H9 (cell line): ENCODE results near the gene CCS. TPM values are rescaled to one million over a fixed set of nuclear protein-coding genes. Genes with fewer than 3 reads are reported as not detected.

ENCODE experiments used
- DNase-seq: peaks from one replicate; pipeline ENCODE4 v3.0.0-alpha.2; 2017
- H2AFZ ChIP-seq: one replicate; pipeline ENCODE4 v1.6.1; 2013; ENCODE audit warnings: mild to moderate bottlenecking, low read length, control low read depth, moderate library complexity
- H2AK5ac ChIP-seq: 2 replicates; pipeline ENCODE4 v1.6.1; 2013; ENCODE audit warnings: low read length, control low read depth, mixed read lengths; ENCODE audit not compliant: insufficient read length
- H2BK120ac ChIP-seq: one replicate; pipeline ENCODE4 v1.6.1; 2013; ENCODE audit warnings: low read depth, mild to moderate bottlenecking, low read length, control low read depth, inconsistent platforms; ENCODE audit not compliant: poor library complexity, severe bottlenecking
- H2BK12ac ChIP-seq: 2 replicates; pipeline ENCODE4 v1.6.1; 2013; ENCODE audit warnings: low read length, control low read depth, mixed read lengths, low read depth; ENCODE audit not compliant: insufficient read length
- H2BK15ac ChIP-seq: 2 replicates; pipeline ENCODE4 v1.6.1; 2013; ENCODE audit warnings: low read depth, low read length, control low read depth
- H2BK20ac ChIP-seq: one replicate; pipeline ENCODE4 v1.6.1; 2013; ENCODE audit warnings: low read depth, mild to moderate bottlenecking, low read length, control low read depth, inconsistent platforms; ENCODE audit not compliant: poor library complexity, severe bottlenecking
- H2BK5ac ChIP-seq: 2 replicates; pipeline ENCODE4 v1.6.1; 2013; ENCODE audit warnings: low read length, control low read depth, mixed read lengths; ENCODE audit not compliant: insufficient read length
- H3K14ac ChIP-seq: 2 replicates; pipeline ENCODE4 v1.6.1; 2013; ENCODE audit warnings: low read length, control low read depth; ENCODE audit not compliant: insufficient read depth
- H3K18ac ChIP-seq: 2 replicates; pipeline ENCODE4 v1.6.1; 2013; ENCODE audit warnings: low read depth, mild to moderate bottlenecking, mixed read lengths, low read length, control low read depth; ENCODE audit not compliant: insufficient read length
- H3K23ac ChIP-seq: 2 replicates; pipeline ENCODE4 v1.6.1; 2013; ENCODE audit warnings: low read length, control low read depth, mixed read lengths, low read depth; ENCODE audit not compliant: insufficient read length
- H3K23me2 ChIP-seq: 2 replicates; pipeline ENCODE4 v1.6.1; 2013; ENCODE audit warnings: low read depth, mild to moderate bottlenecking, mixed read lengths, low read length, control low read depth; ENCODE audit not compliant: insufficient read length, poor library complexity, severe bottlenecking
- H3K27ac ChIP-seq: 2 replicates; pipeline ENCODE4 v1.5.1; 2013; ENCODE audit warnings: low read length, control low read depth, mixed read lengths, low read depth; ENCODE audit not compliant: insufficient read length
- H3K27me3 ChIP-seq: 2 replicates; pipeline ENCODE4 v1.6.1; 2013; ENCODE audit warnings: low read length, control low read depth, inconsistent platforms; ENCODE audit not compliant: insufficient read depth
- H3K4ac ChIP-seq: 2 replicates; pipeline ENCODE4 v1.6.1; 2013; ENCODE audit warnings: low read depth, mild to moderate bottlenecking, control low read depth, inconsistent platforms, low read length, moderate library complexity
- H3K4me1 ChIP-seq: 2 replicates; pipeline ENCODE4 v1.6.1; 2013; ENCODE audit warnings: low read length, control low read depth, inconsistent platforms; ENCODE audit not compliant: insufficient read depth
- H3K4me2 ChIP-seq: 2 replicates; pipeline ENCODE4 v1.6.1; 2013; ENCODE audit warnings: low read length, control low read depth, mixed read lengths; ENCODE audit not compliant: insufficient read length, insufficient read depth
- H3K56ac ChIP-seq: 2 replicates; pipeline ENCODE4 v1.6.1; 2013; ENCODE audit warnings: low read depth, mild to moderate bottlenecking, mixed read lengths, low read length, control low read depth; ENCODE audit not compliant: insufficient read length
- H3K79me1 ChIP-seq: 2 replicates; pipeline ENCODE4 v1.6.1; 2013; ENCODE audit warnings: low read depth, mild to moderate bottlenecking, moderate library complexity, low read length, control low read depth, inconsistent platforms; ENCODE audit not compliant: insufficient read depth, poor library complexity, severe bottlenecking
- H3K79me2 ChIP-seq: 2 replicates; pipeline ENCODE4 v1.6.1; 2013; ENCODE audit warnings: low read length, control low read depth, inconsistent platforms; ENCODE audit not compliant: insufficient read depth
- H3K9ac ChIP-seq: 2 replicates; pipeline ENCODE4 v1.6.1; 2013; ENCODE audit warnings: low read length, control low read depth, mixed read lengths; ENCODE audit not compliant: insufficient read length; ENCODE audit errors: extremely low read depth
- H3K9me3 ChIP-seq: one replicate; pipeline ENCODE4 v1.6.1; 2013; ENCODE audit warnings: low read depth, low read length, inconsistent platforms; ENCODE audit not compliant: control insufficient read depth
- H3T11ph ChIP-seq: one replicate; pipeline ENCODE4 v1.6.1; 2013; ENCODE audit warnings: mild to moderate bottlenecking, low read length, control low read depth, inconsistent platforms
- H4K20me1 ChIP-seq: one replicate; pipeline ENCODE4 v1.6.1; 2013; ENCODE audit not compliant: control insufficient read depth, insufficient read length, insufficient read depth
- H4K5ac ChIP-seq: 2 replicates; pipeline ENCODE4 v1.6.1; 2013; ENCODE audit warnings: low read depth, mild to moderate bottlenecking, mixed read lengths, low read length, control low read depth; ENCODE audit not compliant: insufficient read length
- H4K8ac ChIP-seq: replicated peaks from 2 replicates; pipeline ENCODE4 v1.6.1; 2013; ENCODE audit warnings: low read length, control low read depth, mixed read lengths, low read depth; ENCODE audit not compliant: insufficient read length
- H4K91ac ChIP-seq: 2 replicates; pipeline ENCODE4 v1.6.1; 2013; ENCODE audit warnings: low read depth, mild to moderate bottlenecking, moderate library complexity, mixed read lengths, low read length, control low read depth; ENCODE audit not compliant: insufficient read length
- H3K27ac Mint-ChIP-seq, 3 experiments: 2 replicates in 2 of 3; 3 replicates in 1 of 3; pipeline ENCODE4 v1.8.0; 2020 to 2021; ENCODE audit warnings: mixed read lengths in 3 of 3, mild to moderate bottlenecking in 1 of 3, moderate library complexity in 1 of 3
- H3K27me3 Mint-ChIP-seq: 2 replicates; pipeline ENCODE4 v1.8.0; 2021; ENCODE audit warnings: low read depth, mild to moderate bottlenecking, moderate library complexity, mixed read lengths
- H3K36me3 Mint-ChIP-seq, 3 experiments: 2 replicates in 2 of 3; 3 replicates in 1 of 3; pipeline ENCODE4 v1.8.0; 2020 to 2021; ENCODE audit warnings: low read depth in 3 of 3, mixed read lengths in 3 of 3; ENCODE audit not compliant: insufficient read depth in 1 of 3
- H3K4me1 Mint-ChIP-seq, 2 experiments: 2 replicates each; pipeline ENCODE4 v1.8.0; 2020; ENCODE audit warnings: mixed read lengths in 2 of 2
- H3K4me3 Mint-ChIP-seq, 2 experiments: 2 replicates in 1 of 2; 3 replicates in 1 of 2; pipeline ENCODE4 v1.8.0; 2020 to 2021; ENCODE audit warnings: mild to moderate bottlenecking in 2 of 2, mixed read lengths in 2 of 2, moderate library complexity in 1 of 2
- H3K9me3 Mint-ChIP-seq, 2 experiments: 2 replicates in 1 of 2; 3 replicates in 1 of 2; pipeline ENCODE4 v1.8.0; 2020; ENCODE audit warnings: mild to moderate bottlenecking in 2 of 2, mixed read lengths in 2 of 2, moderate library complexity in 1 of 2
- CTCF ChIP-seq: fragments of 200-600 bp; sonication (generic); conservative IDR thresholded peaks from 3 replicates; pipeline ENCODE4 v1.8.0; 2021; ENCODE audit warnings: antibody characterized with exemption, mild to moderate bottlenecking
- WGBS: extraction: QIAGEN DNeasy Blood & Tissue Kit; methylation state at CpG from one replicate; pipeline ENCODE4 v1.1.7; 2013; ENCODE audit warnings: missing lambda C conversion rate, low lambda C conversion rate, mixed read lengths; ENCODE audit not compliant: insufficient read length; ENCODE audit errors: extremely low coverage; 5-methylcytosine and 5-hydroxymethylcytosine counted together
- total RNA-seq: library from RNA; stranded (reverse); gene quantifications from 2 replicates; pipeline ENCODE4 v1.2.1, GENCODE V29; 2021

The CCS gene
- total RNA-seq, 1 experiment from 2014 or later = 61.1 TPM

DNA sequence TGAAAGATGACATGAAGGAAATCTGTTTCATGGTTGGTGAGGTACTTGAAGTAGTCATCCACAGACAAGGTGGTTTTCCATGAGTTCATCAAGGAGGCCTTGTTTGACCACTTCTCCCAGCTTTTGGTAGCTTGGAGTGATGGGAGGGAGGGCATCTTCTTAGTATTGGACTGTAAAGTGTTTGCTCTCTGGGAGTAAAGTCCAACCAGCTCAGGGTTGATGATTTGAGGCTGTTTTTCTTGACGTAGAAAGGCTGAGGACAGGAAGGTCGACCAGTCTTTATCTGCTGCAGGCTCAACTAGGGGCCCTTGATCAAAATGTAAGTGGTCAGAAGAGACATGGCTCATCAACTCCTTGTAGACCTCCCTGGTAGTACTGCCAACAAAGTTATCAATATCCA, 1.8 kb upstream of the CCS start:
- no peak overlapping the region for H3K14ac ChIP-seq

More for the DNA sequence above, 1.8 kb upstream of the CCS start:
- H3K4me2 ChIP-seq = no peak overlapping the region
- H3K27ac ChIP-seq = no peak overlapping the region
- H3K23me2 ChIP-seq = peaks cover 10% of the 10 kb centered on the region
- H2AK5ac ChIP-seq = no peak overlapping the region
- WGBS = no CpG with 5 or more reads among the region's 2 CpGs
- H4K20me1 ChIP-seq = no peaks in the 10 kb centered on the region
- no peak overlapping the region for H2BK5ac ChIP-seq
- Mint-ChIP-seq H3K4me3 (no peak overlapping the region), H3K36me3 (peaks cover 2 to 24% (median 20%) of the 10 kb centered on the region in 3 experiments; a peak in 5 of 7 replicates), H3K9me3 (peaks cover 25 to 40% of the 10 kb centered on the region in 2 experiments), H3K27me3 (peaks cover 29% of the 10 kb centered on the region), H3K27ac (no peak overlapping the region), H3K4me1 (peaks cover 15 to 17% of the 10 kb centered on the region in 2 experiments)
- no peak overlapping the region for H3K56ac ChIP-seq
- H2BK20ac ChIP-seq = no peak overlapping the region
- H2BK15ac ChIP-seq = no peak overlapping the region
- no peaks in the 10 kb centered on the region; the same call in 1 of the 2 replicates for H3K4me1 ChIP-seq
- H3K79me2 ChIP-seq = no peaks in the 10 kb centered on the region
- H3K4ac ChIP-seq = no peak overlapping the region
- H3K18ac ChIP-seq = no peak overlapping the region
- no peak for DNase-seq
- H3K23ac ChIP-seq = no peak overlapping the region
- H3T11ph ChIP-seq = no peak overlapping the region
- H3K27me3 ChIP-seq = no peaks in the 10 kb centered on the region
- no peak overlapping the region for H3K9ac ChIP-seq
- H4K5ac ChIP-seq = no peak overlapping the region
- no peak for TF ChIP-seq CTCF
- H2AFZ ChIP-seq = no peak overlapping the region
- H4K8ac ChIP-seq = no peak overlapping the region
- H3K9me3 ChIP-seq = no peaks in the 10 kb centered on the region
- H2BK12ac ChIP-seq = no peak overlapping the region
- H4K91ac ChIP-seq = no peak overlapping the region
- peaks cover 3% of the 10 kb centered on the region for H3K79me1 ChIP-seq
- no peak overlapping the region for H2BK120ac ChIP-seq
